GM12892 (cell line): ENCODE data around the gene DNAH10.

Experiments used
- POLR2A ChIP-seq: IDR thresholded peaks from 2 replicates; pipeline ENCODE4 v1.6.1; 2011; ENCODE audit warnings: low read depth, low read length, control low read depth
- TAF1 ChIP-seq: IDR thresholded peaks from 2 replicates; pipeline ENCODE4 v1.6.1; 2011; ENCODE audit warnings: low read depth, mild to moderate bottlenecking, control low read depth, low read length, borderline replicate concordance

DNA sequence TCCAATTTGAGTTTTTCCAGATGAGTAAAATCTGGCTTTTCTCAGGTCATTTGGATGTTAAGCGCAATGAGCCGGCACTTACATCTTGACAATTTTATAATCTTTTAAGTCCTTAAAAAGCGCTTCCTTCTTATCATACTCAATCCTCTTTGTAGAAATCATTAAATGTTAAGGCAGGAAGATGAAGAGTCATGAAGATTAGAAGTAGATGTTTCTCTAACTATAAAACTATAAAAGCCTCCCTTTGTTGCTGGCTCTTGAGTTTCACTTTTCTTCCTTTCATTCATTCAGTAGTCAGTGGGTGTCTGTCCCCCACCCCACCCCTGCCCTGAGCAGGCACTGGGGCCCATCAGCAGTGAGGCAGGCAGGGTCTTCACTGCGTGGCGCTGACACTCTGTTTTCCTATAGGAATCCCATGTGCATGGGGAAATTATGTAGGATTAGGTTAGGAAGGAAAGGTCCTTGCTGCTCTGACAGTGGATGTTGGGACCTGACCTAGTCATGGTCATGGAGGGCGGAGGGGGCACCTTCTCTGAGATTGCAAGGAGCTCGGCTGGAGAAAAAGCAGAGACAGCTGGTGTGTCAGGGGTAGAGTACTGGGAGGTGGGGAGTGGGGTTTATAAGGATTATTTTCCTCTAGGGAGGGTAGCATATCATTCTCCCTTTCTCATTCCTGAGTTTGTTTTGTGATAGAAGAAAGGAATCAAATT lies 144.8 kb downstream of the DNAH10 start:
- TF ChIP-seq TAF1: no peak
- no peak for TF ChIP-seq POLR2A
